ENCODE data around the gene EIF5B. TPM values are rescaled to one million over a fixed set of nuclear protein-coding genes. Genes with fewer than 3 reads are reported as not detected.
"Not testable (repeated sequence)": the region's sequence is repeated elsewhere in the genome, so short reads cannot be mapped to it uniquely, and the experiment has no call there.

The EIF5B gene
- total RNA-seq, 1 donor, result 11.2 TPM

GRCh38 chr2:99356853-99357252 lies 19.7 kb downstream of the EIF5B start:
- no peak overlapping the region for H3K27ac ChIP-seq (ENCODE audit: low read depth, low read length)
- H4K20me1 ChIP-seq (ENCODE audit: insufficient read depth, low read length), result peaks cover 14% of the 10 kb centered on the region
- no peak overlapping the region for H2AFZ ChIP-seq (ENCODE audit: low read length)
- no peak overlapping the region for H3K4me2 ChIP-seq (ENCODE audit: insufficient read depth, low read length)
- TF ChIP-seq, protein P1, sequence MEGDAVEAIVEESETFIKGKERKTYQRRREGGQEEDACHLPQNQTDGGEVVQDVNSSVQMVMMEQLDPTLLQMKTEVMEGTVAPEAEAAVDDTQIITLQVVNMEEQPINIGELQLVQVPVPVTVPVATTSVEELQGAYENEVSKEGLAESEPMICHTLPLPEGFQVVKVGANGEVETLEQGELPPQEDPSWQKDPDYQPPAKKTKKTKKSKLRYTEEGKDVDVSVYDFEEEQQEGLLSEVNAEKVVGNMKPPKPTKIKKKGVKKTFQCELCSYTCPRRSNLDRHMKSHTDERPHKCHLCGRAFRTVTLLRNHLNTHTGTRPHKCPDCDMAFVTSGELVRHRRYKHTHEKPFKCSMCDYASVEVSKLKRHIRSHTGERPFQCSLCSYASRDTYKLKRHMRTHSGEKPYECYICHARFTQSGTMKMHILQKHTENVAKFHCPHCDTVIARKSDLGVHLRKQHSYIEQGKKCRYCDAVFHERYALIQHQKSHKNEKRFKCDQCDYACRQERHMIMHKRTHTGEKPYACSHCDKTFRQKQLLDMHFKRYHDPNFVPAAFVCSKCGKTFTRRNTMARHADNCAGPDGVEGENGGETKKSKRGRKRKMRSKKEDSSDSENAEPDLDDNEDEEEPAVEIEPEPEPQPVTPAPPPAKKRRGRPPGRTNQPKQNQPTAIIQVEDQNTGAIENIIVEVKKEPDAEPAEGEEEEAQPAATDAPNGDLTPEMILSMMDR (IDR thresholded peaks at IDR 0.05; ENCODE audit: extremely low read depth, low read depth, low read length), result no peak
- no peaks in the 10 kb centered on the region for H3K27me3 ChIP-seq (ENCODE audit: insufficient read depth, low read length)
- H3K79me2 ChIP-seq (ENCODE audit: insufficient read depth, low read length), result peaks cover 79% of the 10 kb centered on the region
- DNase-seq (ENCODE audit: insufficient read length, low spot score, missing footprints), result no peak
- H3K9me3 ChIP-seq (ENCODE audit: low read depth, low read length), result no peaks in the 10 kb centered on the region
- no peak overlapping the region for H3K4me3 ChIP-seq (ENCODE audit: insufficient read depth, low read length)
- H3K36me3 ChIP-seq (ENCODE audit: insufficient read depth, low read length), result no peaks in the 10 kb centered on the region
- no peaks in the 10 kb centered on the region for H3K4me1 ChIP-seq (ENCODE audit: insufficient read depth, low read length)

- no peaks in the 10 kb centered on the region for H3K9me3 ChIP-seq (ENCODE audit: low read depth, low read length)
- no peaks in the 10 kb centered on the region for H3K4me1 ChIP-seq (ENCODE audit: insufficient read depth, low read length)
- peaks cover 57% of the 10 kb centered on the region for H3K36me3 ChIP-seq (ENCODE audit: insufficient read depth, low read length)
- H3K79me2 ChIP-seq (ENCODE audit: insufficient read depth, low read length), result peaks cover 1% of the 10 kb centered on the region
- H3K4me2 ChIP-seq (ENCODE audit: insufficient read depth, low read length), result no peak overlapping the region
- no peak for DNase-seq (ENCODE audit: insufficient read length, low spot score, missing footprints)
- no peaks in the 10 kb centered on the region for H4K20me1 ChIP-seq (ENCODE audit: insufficient read depth, low read length)
- TF ChIP-seq, protein P1 (IDR thresholded peaks at IDR 0.05; ENCODE audit: extremely low read depth, low read depth, low read length), result no peak
- no peaks in the 10 kb centered on the region for H3K27me3 ChIP-seq (ENCODE audit: insufficient read depth, low read length)
- no peak overlapping the region for H3K4me3 ChIP-seq (ENCODE audit: insufficient read depth, low read length)
- no peak overlapping the region for H2AFZ ChIP-seq (ENCODE audit: low read length)
- H3K27ac ChIP-seq (ENCODE audit: low read depth, low read length), result no peak overlapping the region
These were observed 28.5 kb downstream of the EIF5B start for GRCh38 chr2:99365661-99366060.

DNA sequence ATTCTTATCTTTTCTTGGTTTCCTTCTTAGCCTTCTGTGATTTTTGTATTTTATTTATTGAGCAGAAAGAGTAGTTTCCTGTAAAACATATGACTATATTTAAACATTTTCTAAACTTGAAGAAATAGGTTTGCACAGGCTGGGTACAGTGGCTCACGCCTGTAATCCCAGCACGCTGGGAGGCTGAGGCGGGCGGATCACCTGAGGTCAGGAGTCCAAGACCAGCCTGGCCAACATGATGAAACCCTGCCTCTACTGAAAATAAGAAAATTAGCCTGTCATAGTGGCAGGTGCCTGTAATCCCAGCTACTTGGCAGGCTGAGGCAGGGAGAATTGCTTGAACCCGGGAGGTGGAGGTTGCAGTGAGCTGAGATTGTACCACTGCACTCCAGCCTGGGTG lies 31.7 kb downstream of the EIF5B start:
- not testable (repeated sequence) for H3K4me3 ChIP-seq (ENCODE audit: insufficient read depth, low read length); H3K27ac ChIP-seq (ENCODE audit: low read depth, low read length); H3K79me2 ChIP-seq (ENCODE audit: insufficient read depth, low read length); H3K4me2 ChIP-seq (ENCODE audit: insufficient read depth, low read length); H3K4me1 ChIP-seq (ENCODE audit: insufficient read depth, low read length); H3K9me3 ChIP-seq (ENCODE audit: low read depth, low read length); DNase-seq (ENCODE audit: insufficient read length, low spot score, missing footprints); H4K20me1 ChIP-seq (ENCODE audit: insufficient read depth, low read length); H2AFZ ChIP-seq (ENCODE audit: low read length); H3K27me3 ChIP-seq (ENCODE audit: insufficient read depth, low read length)
- peaks cover 73% of the 10 kb centered on the region for H3K36me3 ChIP-seq (ENCODE audit: insufficient read depth, low read length)

DNA sequence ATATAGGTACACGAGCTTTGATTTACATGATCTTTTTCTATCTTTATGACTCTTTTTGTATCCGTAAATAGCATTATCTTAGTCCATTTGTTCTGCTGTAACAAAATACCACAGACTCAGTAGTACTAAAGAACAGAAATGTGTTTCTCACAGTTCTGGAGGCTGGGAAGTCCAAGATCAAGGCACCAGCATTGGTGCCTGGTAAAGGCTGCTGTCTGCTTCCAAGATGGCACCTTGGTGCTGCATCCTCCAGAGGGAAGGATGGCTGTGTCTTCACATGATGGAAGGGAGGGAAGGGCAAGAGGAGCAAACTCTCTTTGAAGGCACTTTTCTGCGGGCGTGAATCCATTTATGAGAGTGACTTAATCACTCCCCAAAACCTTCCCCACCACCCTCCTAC lies 36.0 kb downstream of the EIF5B start:
- H3K27ac ChIP-seq (ENCODE audit: low read depth, low read length), result no peak overlapping the region
- H3K79me2 ChIP-seq (ENCODE audit: insufficient read depth, low read length), result no peaks in the 10 kb centered on the region
- TF ChIP-seq, protein P1 (IDR thresholded peaks at IDR 0.05; ENCODE audit: extremely low read depth, low read depth, low read length), result no peak
- no peak overlapping the region for H3K4me3 ChIP-seq (ENCODE audit: insufficient read depth, low read length)
- DNase-seq (ENCODE audit: insufficient read length, low spot score, missing footprints), result no peak
- no peak overlapping the region for H3K4me2 ChIP-seq (ENCODE audit: insufficient read depth, low read length)
- peaks cover 78% of the 10 kb centered on the region for H3K36me3 ChIP-seq (ENCODE audit: insufficient read depth, low read length)
- H2AFZ ChIP-seq (ENCODE audit: low read length), result no peak overlapping the region
- H3K4me1 ChIP-seq (ENCODE audit: insufficient read depth, low read length), result no peaks in the 10 kb centered on the region
- no peaks in the 10 kb centered on the region for H3K9me3 ChIP-seq (ENCODE audit: low read depth, low read length)
- H4K20me1 ChIP-seq (ENCODE audit: insufficient read depth, low read length), result no peaks in the 10 kb centered on the region
- no peaks in the 10 kb centered on the region for H3K27me3 ChIP-seq (ENCODE audit: insufficient read depth, low read length)
